HG02884 (cell line): ENCODE measurements around the gene TXNDC16.

Experiments
- ATAC-seq: cut with Tn5 transposase; IDR thresholded peaks from one replicate; pipeline ENCODE4 v1.9.1; 2021; ENCODE audit warnings: mild to moderate bottlenecking, moderate library complexity; ENCODE audit not compliant: unreplicated experiment

The TXNDC16 gene

GRCh38 chr14:52457411-52457810, 94.9 kb downstream of the TXNDC16 start:
- ATAC-seq: no peak

DNA sequence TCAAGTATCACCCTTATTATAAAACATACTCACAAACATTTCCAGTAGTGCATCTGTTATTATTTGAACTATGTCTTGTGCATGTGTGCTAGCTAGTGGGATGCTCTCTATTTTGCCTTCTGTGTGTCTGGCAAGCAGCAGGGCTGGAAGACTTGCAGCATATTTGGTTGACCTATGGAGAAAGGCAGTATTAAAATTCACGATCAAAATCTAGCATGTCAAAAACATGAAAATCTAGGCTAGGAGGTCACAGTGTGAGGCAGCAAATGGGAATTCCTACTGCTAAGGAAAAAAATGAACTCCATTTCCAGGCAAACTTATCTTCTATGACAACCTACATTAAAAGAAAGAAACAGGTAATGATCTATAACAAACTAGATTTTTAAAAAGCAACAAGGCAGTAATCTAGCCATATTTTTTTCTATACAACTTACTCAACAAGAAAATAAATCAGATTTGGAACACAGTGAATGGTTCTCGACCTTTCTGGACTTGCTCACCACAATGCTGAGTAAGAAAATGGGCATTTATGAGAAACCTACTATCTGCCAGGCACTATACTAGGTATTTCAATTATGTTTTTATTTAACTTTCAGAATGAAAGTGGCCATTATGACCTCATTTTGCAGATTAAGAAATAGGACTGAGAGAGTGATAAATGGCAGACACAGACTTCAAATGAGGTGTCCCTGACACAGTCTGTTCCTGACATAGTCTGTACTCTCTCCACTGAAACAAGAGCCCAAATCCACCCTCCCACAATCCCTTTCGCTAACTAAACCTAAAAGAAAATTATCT, 96.8 kb downstream of the TXNDC16 start:
- no peak for ATAC-seq

DNA sequence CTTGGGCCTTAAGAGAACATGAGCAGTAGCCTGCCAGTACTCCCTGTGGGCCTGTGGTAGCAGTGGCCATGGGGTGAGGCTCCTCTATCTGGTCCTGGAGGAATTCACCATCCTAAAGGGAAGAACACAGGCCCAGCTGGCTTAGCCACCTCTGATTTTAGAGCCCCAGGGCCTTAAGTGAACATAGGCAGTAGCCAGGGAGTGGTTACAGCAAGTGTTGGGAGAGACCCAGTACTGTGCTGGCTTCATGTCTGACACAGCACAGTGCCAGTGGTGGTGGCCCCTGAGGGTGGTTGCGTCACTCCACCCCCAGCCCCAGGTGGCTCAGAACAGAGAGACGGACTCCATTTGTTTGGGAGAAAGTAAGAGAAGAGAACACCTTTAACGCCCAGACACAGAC, 105.1 kb downstream of the TXNDC16 start:
- no peak for ATAC-seq

DNA sequence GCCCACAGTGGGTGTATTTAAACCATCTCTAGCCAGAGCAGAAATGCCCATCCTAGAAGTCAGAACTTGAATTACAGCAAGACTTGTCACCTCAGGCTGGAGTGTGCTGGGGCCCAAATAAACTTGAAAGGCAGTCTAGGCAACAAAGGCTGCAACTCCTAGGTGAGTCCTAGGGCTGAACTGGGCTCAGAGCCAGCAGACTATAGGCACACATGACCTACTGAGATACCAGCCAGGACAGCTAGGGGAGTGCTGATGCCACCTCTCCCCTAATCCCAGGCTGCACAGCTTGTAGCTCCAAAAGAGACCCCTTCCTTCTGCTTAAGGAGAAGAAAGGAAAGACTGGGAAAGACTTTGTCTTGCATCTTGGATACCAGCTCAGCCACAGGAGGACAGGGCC, 106.0 kb downstream of the TXNDC16 start:
- no peak for ATAC-seq

GRCh38 chr14:52443506-52443905, 108.8 kb downstream of the TXNDC16 start:
- no peak for ATAC-seq

DNA sequence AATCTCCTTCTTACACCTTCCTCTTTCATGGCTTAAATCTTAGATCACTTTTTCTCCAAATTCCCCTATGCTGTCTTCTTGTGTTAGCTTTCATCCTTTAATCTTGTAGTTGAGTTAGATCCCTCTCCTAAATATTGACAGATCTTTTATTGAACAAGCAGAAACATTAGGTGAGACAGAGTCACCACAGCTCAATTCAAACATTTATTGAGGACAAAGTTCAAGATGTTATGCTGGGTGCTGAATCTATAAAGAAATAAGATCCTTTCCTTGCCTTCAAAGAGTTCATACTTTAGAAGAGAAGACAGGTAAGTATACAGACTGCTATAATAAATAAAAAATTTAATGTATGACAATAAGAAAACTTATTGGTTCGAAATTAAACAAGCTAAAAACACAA, 109.7 kb downstream of the TXNDC16 start:
- ATAC-seq: no peak

DNA sequence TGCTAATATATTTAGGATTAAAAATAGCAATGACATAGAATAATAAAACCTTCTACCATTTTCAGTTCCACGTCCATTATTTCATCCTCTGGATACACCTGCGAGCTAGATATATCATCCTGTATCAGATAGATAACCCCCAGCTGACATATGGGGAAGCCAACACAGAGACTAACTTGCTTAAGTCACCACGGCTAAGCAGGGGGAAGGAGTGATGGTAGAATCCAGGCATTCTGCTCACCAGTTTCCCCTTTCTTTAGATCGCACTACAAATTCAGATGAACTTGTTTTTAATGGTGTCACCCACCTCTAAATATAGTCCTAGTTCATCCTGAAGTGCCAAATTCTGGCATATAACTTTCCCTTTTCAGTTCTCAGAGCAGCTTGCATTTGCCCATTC, 110.1 kb downstream of the TXNDC16 start:
- ATAC-seq: no peak

GRCh38 chr14:52439476-52439875, 112.8 kb downstream of the TXNDC16 start:
- no peak for ATAC-seq

GRCh38 chr14:52434955-52435354, 117.3 kb downstream of the TXNDC16 start:
- no peak for ATAC-seq

GRCh38 chr14:52430474-52430873, 121.8 kb downstream of the TXNDC16 start:
- no peak for ATAC-seq

DNA sequence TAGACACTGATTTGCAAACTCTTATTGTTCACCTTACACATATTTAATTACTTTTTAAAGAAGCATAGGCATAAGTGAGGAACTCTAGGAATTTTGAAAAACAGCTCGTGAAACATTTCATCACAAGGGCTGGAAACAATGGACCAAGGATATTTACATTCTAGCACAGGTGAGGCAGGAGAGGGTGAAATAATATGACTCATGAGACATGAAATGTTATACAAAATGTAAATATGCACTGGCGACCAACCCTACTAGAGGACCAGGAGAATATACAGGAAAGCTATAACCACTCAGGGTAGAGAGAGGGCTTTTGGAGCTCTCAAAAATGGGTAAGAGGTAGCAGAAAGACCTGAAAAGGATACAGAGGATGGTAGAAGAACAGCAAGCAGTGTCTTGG, 122.9 kb downstream of the TXNDC16 start:
- no peak for ATAC-seq

GRCh38 chr14:52427460-52427859, 124.8 kb downstream of the TXNDC16 start:
- no peak for ATAC-seq

DNA sequence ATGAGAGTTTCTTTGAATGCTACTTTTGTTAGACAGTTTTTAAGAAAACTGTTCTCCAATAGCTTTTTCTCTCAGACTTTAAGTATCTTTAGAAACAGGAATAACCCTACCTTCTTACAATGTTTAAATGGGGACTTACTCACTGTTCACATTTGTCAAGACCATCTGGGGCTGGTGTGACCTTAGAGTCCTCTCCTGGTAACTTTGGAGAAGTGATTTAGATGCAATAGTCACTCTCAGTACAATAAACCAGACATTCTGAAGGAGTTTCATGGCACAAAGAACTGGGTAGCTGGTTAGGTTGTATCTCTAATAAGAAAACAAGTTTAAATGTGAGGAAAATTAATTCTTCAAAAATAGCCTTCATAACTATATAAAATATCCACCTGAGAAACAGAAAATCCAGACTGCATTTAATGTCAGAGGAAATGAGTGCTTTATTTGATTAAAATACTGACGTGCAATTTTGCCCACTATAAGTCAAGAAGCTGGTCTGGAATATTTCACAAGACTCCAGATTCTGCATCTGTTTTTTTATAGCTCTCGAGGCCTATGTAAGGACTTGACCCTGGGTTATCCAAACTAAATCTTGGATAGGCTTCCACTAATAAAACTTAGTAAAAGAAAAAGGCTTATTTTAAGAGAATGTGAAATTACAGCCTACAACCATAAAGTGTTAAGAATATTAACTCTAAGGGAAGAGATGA, 129.5 kb downstream of the TXNDC16 start:
- ATAC-seq: no peak

GRCh38 chr14:52417139-52417538, 135.2 kb downstream of the TXNDC16 start:
- no peak for ATAC-seq

GRCh38 chr14:52413729-52414408, 138.4 kb downstream of the TXNDC16 start:
- ATAC-seq: no peak

GRCh38 chr14:52412426-52412825, 139.9 kb downstream of the TXNDC16 start:
- ATAC-seq: no peak

DNA sequence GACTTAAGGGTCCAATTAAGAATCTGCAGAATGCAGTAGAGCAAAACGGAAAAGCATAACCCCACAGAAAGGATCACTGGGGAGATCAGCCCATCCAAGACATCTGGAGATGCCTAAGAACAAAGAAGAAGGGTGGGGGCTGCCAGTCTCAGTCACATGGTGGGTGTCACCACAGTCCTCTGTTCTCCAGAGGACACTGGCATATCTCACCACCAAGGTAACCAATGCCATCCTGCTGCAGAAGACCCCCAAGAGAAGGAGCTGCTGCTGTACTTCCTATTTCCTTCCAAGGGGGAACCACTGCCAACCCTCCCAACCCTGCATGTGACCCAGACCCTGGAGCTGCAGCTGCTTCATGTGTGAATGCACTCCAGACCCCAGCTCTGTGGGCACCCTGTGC, 147.0 kb downstream of the TXNDC16 start:
- ATAC-seq: no peak

DNA sequence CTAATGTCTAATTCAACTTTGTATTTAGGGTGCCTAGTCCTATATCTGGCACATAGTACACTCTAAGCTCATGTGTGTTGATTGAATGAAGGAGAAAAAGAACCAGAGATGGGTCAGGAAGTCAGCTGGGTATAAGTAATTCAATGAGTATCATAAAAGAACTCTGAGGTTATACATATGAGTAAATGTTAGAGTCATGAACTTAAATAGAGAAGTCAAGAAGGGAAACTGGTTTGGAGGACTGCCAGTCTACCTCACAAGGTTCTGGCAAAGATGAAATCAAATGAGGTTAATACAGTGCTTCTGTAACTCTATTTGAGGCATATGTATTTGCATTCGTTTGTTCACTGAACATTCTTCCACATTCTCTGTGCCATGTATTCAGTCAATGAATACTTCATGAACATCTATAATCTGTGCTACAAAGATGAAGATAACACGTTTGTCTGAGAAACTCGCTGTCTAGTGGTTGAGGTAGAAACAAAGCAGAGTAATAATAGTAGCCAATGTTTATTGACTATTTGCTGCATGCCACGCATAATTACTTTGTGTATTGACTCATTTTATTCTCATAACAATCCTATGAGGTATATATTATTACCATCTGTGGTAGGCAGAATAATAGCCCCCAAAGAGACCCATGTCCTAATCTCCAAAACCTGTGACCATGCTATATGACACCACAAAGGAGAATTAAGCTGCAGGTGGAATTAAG, 149.3 kb downstream of the TXNDC16 start:
- peak; percentile 63 for ATAC-seq

GRCh38 chr14:52400846-52401245, 151.5 kb downstream of the TXNDC16 start:
- no peak for ATAC-seq

DNA sequence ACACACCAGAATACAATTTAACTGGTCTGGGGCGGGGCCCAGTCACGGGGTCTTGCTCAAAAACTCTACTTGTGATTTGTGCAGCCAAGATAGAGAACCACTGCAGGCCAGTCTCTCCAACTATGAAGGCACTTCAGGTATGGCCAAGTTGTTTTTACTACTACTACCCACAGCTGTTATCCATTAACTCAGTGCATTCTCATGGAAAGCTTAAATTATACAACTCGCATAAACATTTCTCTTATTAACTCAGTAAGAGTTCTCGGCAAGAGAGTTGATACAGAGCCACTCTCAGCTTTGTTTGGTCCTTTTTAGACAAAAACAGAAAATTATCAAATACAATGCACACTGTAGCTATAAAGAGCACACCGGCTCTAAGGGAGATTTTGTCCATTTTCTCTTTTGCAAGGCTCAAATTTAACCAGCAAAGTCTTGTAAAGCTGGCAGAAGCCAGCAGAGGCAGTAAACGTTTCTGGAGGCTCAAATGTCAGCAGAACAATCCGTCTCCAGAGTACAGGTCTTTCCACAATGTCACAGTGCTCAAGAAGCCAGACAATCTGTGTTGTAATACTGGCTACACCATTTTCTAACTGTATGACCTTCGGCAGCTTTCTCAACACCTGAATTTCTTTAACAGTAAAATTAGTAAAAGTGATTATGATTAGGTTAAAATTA, 152.2 kb downstream of the TXNDC16 start:
- ATAC-seq: no peak

- no peak for ATAC-seq
These were observed 153.2 kb downstream of the TXNDC16 start for GRCh38 chr14:52399104-52399503.
